ENCODE measurements around the gene KRT13.

Gene KRT13

DNA sequence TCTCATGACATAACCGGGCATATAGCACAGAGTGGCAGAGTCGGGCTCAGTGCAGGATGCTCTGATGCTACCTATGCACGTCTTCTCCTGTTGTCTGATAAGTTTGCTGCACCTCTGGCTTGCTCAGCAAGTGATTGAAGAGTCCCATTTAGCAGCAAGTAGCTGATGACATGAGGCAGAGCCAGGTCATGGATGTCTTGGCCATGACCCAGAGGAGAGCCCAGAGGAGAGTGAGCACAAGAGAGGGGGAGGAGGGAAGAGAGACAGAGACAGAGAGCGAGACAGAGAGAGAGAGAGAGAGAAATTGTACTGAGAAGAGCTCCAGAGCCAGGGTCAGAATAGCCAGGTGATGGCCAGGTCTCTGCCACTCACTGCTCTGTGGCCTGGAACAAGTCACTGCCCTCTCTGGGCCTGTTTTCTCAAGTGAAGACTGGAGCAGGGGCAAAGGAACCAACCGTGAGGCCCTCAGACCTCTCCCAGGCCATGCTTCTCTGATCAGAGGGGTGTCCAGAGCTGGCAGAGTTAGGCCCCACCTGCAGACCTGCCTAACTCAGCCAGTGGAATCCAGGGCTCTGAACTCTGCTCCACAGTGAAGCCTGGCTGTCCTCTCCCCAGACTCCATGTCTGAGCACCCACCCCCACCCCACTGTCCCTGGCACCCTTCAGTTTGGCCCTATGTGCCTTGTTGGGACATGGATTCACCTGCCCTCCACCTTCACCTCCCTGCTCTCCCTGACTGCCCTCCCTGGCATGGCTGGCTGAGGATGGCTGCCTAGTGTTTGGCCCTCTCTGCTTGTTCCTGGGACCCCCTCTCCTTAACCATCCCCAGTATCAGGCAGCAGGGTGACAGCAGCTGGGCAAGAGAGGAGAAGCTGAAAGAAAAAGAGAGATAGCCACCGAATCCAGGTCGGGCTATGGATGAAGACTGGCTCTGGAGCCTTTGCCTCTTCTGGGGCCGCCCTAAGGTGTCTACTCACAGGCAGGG, 20.2 kb downstream of the KRT13 start:
- TF ChIP-seq, protein P1, sequence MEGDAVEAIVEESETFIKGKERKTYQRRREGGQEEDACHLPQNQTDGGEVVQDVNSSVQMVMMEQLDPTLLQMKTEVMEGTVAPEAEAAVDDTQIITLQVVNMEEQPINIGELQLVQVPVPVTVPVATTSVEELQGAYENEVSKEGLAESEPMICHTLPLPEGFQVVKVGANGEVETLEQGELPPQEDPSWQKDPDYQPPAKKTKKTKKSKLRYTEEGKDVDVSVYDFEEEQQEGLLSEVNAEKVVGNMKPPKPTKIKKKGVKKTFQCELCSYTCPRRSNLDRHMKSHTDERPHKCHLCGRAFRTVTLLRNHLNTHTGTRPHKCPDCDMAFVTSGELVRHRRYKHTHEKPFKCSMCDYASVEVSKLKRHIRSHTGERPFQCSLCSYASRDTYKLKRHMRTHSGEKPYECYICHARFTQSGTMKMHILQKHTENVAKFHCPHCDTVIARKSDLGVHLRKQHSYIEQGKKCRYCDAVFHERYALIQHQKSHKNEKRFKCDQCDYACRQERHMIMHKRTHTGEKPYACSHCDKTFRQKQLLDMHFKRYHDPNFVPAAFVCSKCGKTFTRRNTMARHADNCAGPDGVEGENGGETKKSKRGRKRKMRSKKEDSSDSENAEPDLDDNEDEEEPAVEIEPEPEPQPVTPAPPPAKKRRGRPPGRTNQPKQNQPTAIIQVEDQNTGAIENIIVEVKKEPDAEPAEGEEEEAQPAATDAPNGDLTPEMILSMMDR (conservative IDR thresholded peaks at IDR 0.05): no peak
- no peak for TF ChIP-seq ZFX (IDR thresholded peaks at IDR 0.05)
- H3K27ac ChIP-seq: no peak overlapping the region

DNA sequence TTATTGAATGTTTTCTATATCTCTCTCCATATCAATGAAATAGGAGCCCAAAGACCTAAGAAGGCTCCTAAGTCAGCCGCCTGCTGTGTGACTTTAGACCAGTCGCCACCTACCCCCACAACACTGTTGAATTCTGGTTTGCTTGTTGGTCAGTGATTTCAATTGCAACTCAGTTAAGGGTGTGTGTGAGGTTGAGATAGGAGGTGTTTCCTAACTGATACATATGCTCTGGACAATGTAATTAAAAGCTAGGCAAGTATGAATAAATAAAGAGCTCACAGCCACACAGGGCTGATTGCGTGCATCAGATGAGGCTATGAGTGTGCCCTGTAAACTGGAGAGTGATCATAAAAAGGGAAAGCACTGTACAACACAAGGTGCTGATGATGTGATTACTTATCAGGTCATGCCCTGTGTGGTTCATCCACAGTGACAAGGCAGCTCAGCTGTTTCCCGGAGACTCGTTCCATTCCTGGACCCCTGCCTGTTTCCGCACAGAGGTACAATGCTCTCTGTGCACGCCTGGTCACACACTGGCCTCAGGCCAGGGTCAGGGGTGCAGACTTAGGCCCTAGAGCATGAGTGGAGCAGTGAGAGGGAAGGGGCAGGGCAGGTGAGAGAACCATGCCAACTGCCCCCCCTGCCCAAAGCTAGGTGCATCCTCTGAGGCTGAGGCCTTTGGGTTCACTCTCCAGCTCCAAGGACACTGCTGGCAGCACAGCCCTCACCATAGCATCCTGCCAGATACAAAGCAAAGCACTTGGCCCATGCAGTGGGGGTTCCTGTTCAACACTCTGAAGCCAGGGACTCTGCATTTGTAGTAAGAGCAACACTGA, 21.2 kb downstream of the KRT13 start:
- no peak overlapping the region for H3K27ac ChIP-seq
- TF ChIP-seq, protein P1 (conservative IDR thresholded peaks at IDR 0.05): no peak
- no peak for TF ChIP-seq ZFX (IDR thresholded peaks at IDR 0.05)

DNA sequence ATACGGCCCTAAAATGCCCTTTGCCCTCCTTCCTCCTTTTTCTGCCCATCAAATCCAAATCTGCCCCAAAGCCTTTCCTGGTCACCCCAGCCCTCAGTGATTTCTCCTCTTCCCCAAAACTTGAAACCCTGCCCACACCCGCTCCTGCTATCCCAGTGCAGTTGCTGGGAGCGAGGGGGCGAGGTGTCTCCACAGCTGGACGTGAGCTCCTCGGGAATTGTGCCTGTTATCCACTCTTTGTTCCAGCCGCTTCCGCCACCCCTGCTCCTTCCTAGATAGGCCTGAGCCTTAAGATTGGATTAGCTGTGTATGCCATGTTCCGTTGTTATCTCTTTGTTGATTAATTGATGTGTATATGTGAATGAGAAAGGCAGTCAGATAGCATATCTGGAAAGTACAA, 21.9 kb downstream of the KRT13 start:
- TF ChIP-seq, protein P1 (conservative IDR thresholded peaks at IDR 0.05): no peak
- no peak for TF ChIP-seq ZFX (IDR thresholded peaks at IDR 0.05)

GRCh38 chr17:41481036-41481435, 24.4 kb downstream of the KRT13 start, which contains the start of gene KRT35:
Gene KRT35 (minus strand): TSS chr17:41481151. CDS start chr17:41481097, 54 bp downstream.
- no peak within 1 kb of the TSS for H3K27ac ChIP-seq
- TF ChIP-seq, protein P1 (conservative IDR thresholded peaks at IDR 0.05): no peak
- no peak for TF ChIP-seq ZFX (IDR thresholded peaks at IDR 0.05)

More for the DNA sequence above, 21.9 kb downstream of the KRT13 start:
- no peak overlapping the region for H3K27ac ChIP-seq

DNA sequence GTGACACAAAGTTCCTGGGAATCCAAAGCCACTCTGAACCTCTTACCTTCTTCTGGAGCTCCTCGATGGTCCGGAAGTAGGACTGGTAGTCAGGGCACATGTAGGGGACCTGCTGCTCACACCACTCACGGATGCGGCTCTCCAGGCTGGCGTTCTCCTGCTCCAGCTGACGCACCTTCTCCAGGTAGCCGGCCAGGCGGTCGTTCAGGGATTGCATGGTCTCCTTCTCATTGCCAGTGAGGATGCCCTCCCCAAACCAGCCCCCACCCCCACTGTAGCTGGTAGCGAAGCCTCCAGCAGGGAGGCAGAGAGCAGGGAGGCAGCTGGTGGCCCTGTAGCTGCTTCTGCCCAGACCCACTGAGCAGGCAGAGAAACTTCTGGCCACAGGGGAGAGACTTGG, 24.8 kb downstream of the KRT13 start:
- TF ChIP-seq, protein P1 (conservative IDR thresholded peaks at IDR 0.05): no peak
- no peak for TF ChIP-seq ZFX (IDR thresholded peaks at IDR 0.05)
- no peak overlapping the region for H3K27ac ChIP-seq

DNA sequence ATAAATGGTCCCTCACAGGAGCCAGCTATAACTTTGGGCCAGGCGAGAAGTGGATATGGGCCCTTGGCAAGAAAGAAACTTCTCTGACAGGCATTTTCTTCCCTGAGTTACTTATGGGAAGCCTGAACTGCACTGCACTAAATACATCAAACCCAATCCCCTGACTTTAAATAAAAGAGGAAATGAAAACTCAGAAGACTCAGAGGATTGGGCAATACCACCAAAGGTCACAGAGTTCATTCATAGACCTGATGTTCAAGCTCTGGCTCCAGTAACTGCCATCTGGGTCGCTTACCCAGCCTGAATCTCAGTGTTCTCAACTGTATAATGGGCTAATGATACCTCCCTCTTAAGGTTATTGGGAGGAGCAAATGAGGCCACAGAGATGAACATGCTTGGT, 25.3 kb downstream of the KRT13 start:
- TF ChIP-seq, protein P1 (conservative IDR thresholded peaks at IDR 0.05): no peak
- TF ChIP-seq ZFX (IDR thresholded peaks at IDR 0.05): no peak
- no peak overlapping the region for H3K27ac ChIP-seq
